ENCODE data around the gene CEP112. TPM values are rescaled to one million over a fixed set of nuclear protein-coding genes. Genes with fewer than 3 reads are reported as not detected.

CEP112 gene
- total RNA-seq, 4 donors from 2014 or later: 0.53 to 41.3 (median 5.7) TPM

DNA sequence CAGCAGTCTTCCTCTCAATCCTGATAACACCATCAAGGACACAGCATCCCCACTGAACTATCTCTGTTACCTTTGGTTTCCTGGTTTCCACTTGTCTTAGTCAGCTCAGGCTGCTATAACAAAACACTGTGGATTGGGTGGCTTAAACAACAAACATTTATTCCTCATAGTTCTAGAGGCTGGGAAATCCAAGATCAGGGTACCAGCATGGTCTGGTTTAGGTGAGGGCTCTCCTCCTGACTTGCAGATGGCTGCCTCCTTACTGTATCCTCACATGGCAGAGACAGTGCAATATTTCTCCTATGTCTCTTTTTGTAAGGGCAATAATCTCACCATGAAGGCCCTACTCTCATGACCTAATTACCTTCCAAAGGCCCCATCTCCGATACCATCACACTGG, 527.2 kb downstream of the CEP112 start:
- no peak for DNase-seq
- no peaks in the 10 kb centered on the region for H3K27me3 ChIP-seq
- H3K9me3 ChIP-seq: no peaks in the 10 kb centered on the region
- no peak overlapping the region for H3K27ac ChIP-seq
- H3K4me1 ChIP-seq: no peaks in the 10 kb centered on the region
- TF ChIP-seq, protein P1, sequence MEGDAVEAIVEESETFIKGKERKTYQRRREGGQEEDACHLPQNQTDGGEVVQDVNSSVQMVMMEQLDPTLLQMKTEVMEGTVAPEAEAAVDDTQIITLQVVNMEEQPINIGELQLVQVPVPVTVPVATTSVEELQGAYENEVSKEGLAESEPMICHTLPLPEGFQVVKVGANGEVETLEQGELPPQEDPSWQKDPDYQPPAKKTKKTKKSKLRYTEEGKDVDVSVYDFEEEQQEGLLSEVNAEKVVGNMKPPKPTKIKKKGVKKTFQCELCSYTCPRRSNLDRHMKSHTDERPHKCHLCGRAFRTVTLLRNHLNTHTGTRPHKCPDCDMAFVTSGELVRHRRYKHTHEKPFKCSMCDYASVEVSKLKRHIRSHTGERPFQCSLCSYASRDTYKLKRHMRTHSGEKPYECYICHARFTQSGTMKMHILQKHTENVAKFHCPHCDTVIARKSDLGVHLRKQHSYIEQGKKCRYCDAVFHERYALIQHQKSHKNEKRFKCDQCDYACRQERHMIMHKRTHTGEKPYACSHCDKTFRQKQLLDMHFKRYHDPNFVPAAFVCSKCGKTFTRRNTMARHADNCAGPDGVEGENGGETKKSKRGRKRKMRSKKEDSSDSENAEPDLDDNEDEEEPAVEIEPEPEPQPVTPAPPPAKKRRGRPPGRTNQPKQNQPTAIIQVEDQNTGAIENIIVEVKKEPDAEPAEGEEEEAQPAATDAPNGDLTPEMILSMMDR (IDR thresholded peaks at IDR 0.05): no peak
- TF ChIP-seq POLR2A (IDR thresholded peaks at IDR 0.05): no peak
- H3K4me3 ChIP-seq: no peak overlapping the region
- no peaks in the 10 kb centered on the region for H3K36me3 ChIP-seq

DNA sequence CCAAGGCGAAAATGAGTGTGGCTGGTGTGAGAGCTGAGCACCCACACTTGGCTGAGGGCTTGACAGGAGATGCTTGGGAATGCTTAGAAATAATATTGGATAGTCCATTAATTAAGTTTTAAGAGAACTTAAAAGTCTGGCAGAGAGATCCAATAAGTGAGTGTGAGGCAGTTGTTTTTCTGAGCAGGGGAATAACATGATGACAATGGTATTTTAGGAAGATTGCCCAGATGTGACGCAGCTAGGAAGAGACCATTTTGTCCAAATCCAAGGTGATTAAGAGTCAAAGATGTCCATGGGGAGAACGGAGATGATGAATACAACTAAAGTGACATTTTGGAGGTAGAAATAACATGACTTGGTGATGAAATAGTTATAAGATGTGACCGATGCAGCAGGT, 527.7 kb downstream of the CEP112 start:
- no peak for DNase-seq
- no peaks in the 10 kb centered on the region for H3K9me3 ChIP-seq
- H3K4me1 ChIP-seq: no peaks in the 10 kb centered on the region
- H3K27me3 ChIP-seq: no peaks in the 10 kb centered on the region
- no peak overlapping the region for H3K4me3 ChIP-seq
- no peaks in the 10 kb centered on the region for H3K36me3 ChIP-seq
- no peak for TF ChIP-seq POLR2A (IDR thresholded peaks at IDR 0.05)
- TF ChIP-seq, protein P1 (IDR thresholded peaks at IDR 0.05): no peak
- no peak overlapping the region for H3K27ac ChIP-seq

DNA sequence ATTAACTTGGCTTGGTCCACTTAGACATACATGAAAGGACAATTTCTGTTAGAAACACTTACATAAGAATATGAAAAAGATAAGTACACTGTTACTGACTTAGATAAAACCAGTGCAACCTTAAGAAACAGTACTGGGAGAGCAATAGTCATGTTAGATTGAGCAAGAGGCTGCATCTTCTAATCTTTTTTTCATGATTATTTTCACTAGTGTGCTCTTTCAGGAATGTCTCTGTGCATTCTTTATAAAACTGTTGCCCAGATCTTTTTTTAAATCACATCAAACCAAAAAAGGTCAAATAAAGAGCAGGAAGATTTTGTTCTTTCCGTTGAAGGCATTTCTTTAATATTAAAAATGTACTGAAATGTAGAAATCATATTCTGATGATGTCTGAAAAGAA, 529.7 kb downstream of the CEP112 start:
- Histone ChIP-seq H3K4me3 (no peak overlapping the region), H3K4me1 (no peaks in the 10 kb centered on the region), H3K27me3 (no peaks in the 10 kb centered on the region), H3K9me3 (no peaks in the 10 kb centered on the region), H3K36me3 (no peaks in the 10 kb centered on the region), H3K27ac (no peak overlapping the region)
- TF ChIP-seq, protein P1 (IDR thresholded peaks at IDR 0.05): no peak
- no peak for TF ChIP-seq POLR2A (IDR thresholded peaks at IDR 0.05)
- DNase-seq: no peak

DNA sequence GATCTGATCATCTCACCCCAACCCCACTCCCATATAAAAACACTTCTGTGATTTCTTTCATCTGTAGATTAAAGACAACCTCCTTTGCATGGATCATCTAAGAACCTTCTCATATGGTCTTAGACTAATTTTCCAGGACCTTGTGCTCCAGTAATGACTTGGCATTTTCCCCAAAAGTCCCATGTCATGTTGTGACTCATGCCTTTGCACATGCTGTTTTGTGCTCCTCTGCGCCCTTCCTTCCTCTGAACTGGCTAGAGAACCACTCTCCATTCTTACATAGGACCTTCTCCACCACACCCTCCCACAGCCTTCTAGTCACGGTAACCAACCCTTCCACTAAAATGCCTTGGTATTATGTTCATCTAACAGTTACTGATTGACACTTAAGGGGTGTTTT, 531.0 kb downstream of the CEP112 start:
- no peaks in the 10 kb centered on the region for H3K36me3 ChIP-seq
- H3K4me1 ChIP-seq: no peaks in the 10 kb centered on the region
- DNase-seq: no peak
- no peak overlapping the region for H3K4me3 ChIP-seq
- no peaks in the 10 kb centered on the region for H3K9me3 ChIP-seq
- no peak overlapping the region for H3K27ac ChIP-seq
- no peak for TF ChIP-seq POLR2A (IDR thresholded peaks at IDR 0.05)
- TF ChIP-seq, protein P1 (IDR thresholded peaks at IDR 0.05): no peak
- no peaks in the 10 kb centered on the region for H3K27me3 ChIP-seq

DNA sequence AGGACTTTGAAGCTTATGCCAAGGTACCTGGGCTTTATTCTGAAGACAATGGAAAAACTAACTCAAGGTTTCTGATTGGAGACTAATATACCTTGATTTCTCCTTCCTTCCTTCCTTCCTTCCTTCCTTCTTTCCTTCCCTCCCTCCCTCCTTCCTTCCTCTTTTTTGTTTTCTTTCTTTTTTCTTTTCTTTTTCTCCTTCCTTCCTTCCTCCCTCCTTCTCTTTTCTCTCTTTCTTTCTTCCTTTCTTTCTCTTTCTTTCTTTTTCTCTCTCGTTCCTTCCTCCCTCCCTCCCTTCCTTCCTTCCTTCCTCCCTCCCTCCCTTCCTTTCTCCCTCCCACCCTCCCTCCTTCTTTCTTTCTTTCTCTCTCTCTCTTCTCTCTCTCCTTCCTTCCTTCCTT, 531.9 kb downstream of the CEP112 start:
- TF ChIP-seq POLR2A (IDR thresholded peaks at IDR 0.05): no peak
- TF ChIP-seq, protein P1 (IDR thresholded peaks at IDR 0.05): no peak
- H3K36me3 ChIP-seq: no peaks in the 10 kb centered on the region
- no peak for DNase-seq
- H3K4me1 ChIP-seq: no peaks in the 10 kb centered on the region
- H3K4me3 ChIP-seq: no peak overlapping the region
- H3K27ac ChIP-seq: no peak overlapping the region
- H3K27me3 ChIP-seq: no peaks in the 10 kb centered on the region
- no peaks in the 10 kb centered on the region for H3K9me3 ChIP-seq

DNA sequence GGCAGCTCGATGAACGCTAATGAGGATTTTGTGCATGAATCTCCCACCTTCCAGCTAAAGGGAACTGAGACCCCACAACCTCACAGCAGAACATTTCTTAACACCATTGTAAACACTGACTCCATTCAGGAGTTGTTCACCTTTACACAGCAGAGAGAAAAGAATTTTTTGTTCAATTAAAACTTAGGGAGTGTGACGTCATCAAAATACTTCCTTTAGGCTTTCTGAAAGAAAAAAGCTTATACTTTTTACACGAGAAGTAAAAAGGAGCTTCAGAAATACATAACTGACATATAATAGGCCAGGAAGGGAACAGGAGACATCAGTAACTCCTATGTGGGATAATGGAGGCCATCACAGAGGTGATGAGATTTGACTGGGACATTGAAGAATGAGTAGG, 532.4 kb downstream of the CEP112 start:
- DNase-seq: no peak
- TF ChIP-seq POLR2A (IDR thresholded peaks at IDR 0.05): no peak
- TF ChIP-seq, protein P1 (IDR thresholded peaks at IDR 0.05): no peak
- Histone ChIP-seq H3K4me3 (no peak overlapping the region), H3K27me3 (no peaks in the 10 kb centered on the region), H3K36me3 (no peaks in the 10 kb centered on the region), H3K27ac (no peak overlapping the region), H3K4me1 (no peaks in the 10 kb centered on the region), H3K9me3 (no peaks in the 10 kb centered on the region)
